ENCODE measurements around the gene DGKI. TPM values are rescaled to one million over a fixed set of nuclear protein-coding genes. Genes with fewer than 3 reads are reported as not detected.

The DGKI gene
- total RNA-seq, 1 experiment from 2014 or later = 0.15 TPM

DNA sequence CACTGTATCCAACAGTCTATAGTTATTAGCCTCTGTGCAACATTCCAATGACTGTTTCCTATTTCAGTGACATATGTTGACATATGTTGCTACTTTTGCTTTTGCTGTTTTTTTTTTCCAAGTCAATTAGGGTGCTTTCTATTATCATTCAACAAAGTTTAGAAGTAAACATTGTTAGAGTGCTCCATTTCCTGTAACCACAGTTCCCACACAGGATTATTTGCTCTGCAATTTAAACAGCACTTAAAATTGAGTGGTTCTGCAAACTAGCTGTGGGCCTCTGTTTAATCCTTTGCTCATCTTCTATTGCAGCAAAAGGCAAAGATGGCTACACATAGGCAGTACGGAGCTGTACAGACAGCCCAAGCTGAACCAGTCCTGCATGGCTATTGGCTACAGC lies 456.7 kb downstream of the DGKI start:
- Histone ChIP-seq H3K9me3 (ENCODE audit: control insufficient read depth in 1 of 2, insufficient read depth in 1 of 2, low read depth in 1 of 2, low read length in 2 of 2) (no peaks in the 10 kb centered on the region; a peak in 1 of 4 replicates), H3K27me3 (ENCODE audit: insufficient read depth, low read length) (no peaks in the 10 kb centered on the region), H3K4me1 (ENCODE audit: control insufficient read depth in 1 of 2, insufficient read depth in 2 of 2, low read length in 2 of 2) (no peaks in the 10 kb centered on the region), H4K20me1 (ENCODE audit: insufficient read depth) (no peaks in the 10 kb centered on the region), H3K27ac (ENCODE audit: low read depth, low read length) (no peak overlapping the region), H3K9me2 (ENCODE audit: insufficient read depth) (no peaks in the 10 kb centered on the region), H3K79me2 (ENCODE audit: insufficient read depth, low read length) (no peaks in the 10 kb centered on the region), H3K9ac (ENCODE audit: low read length) (no peak overlapping the region), H3K4me3 (replicated peaks in 1 of 2; ENCODE audit: low read depth in 1 of 2, low read length in 2 of 2) (no peak overlapping the region), H2AFZ (ENCODE audit: low read depth, low read length, poor library complexity, severe bottlenecking) (no peak overlapping the region), H3K4me2 (ENCODE audit: low read length) (no peak overlapping the region), H3K36me3 (ENCODE audit: control insufficient read depth in 1 of 2, insufficient read depth in 2 of 2, low read length in 2 of 2) (no peaks in the 10 kb centered on the region)
- ChIA-PET CTCF (no interaction called here), RAD21 (ENCODE audit: low non-redundant PET in 1 of 2, low total read pairs in 2 of 2, uncharacterized antibody in 2 of 2, unreplicated experiment in 2 of 2) (no interaction called here), POLR2A (no interaction called here)
- BruUV-seq (replicated peaks) = no TSS peak
- TF ChIP-seq EGR1 (IDR thresholded peaks at IDR 0.05; ENCODE audit: low read depth) = no peak
- TF ChIP-seq MAX (IDR thresholded peaks at IDR 0.05) = no peak
- TF ChIP-seq POLR2A (IDR thresholded peaks at IDR 0.05; ENCODE audit: borderline replicate concordance, extremely low read depth, insufficient read depth, insufficient read length) = no peak
- TF ChIP-seq ZBTB33 (IDR thresholded peaks at IDR 0.05; ENCODE audit: extremely low read depth, insufficient replicate concordance, low read length) = no peak
- no peak for TF ChIP-seq SP1 (IDR thresholded peaks at IDR 0.05; ENCODE audit: low read depth)
- TF ChIP-seq CTCF (IDR thresholded peaks at IDR 0.05 in 2 of 3, conservative IDR thresholded peaks at IDR 0.05 in 1 of 3; ENCODE audit: borderline replicate concordance in 1 of 3, insufficient read depth in 1 of 3, low read depth in 2 of 3, low read length in 2 of 3) = no peak
- TF ChIP-seq FOSL1 (IDR thresholded peaks at IDR 0.05; ENCODE audit: low read depth) = no peak
- no peak for TF ChIP-seq RAD21 (IDR thresholded peaks at IDR 0.05; ENCODE audit: low read depth)
- TF ChIP-seq, protein P1, sequence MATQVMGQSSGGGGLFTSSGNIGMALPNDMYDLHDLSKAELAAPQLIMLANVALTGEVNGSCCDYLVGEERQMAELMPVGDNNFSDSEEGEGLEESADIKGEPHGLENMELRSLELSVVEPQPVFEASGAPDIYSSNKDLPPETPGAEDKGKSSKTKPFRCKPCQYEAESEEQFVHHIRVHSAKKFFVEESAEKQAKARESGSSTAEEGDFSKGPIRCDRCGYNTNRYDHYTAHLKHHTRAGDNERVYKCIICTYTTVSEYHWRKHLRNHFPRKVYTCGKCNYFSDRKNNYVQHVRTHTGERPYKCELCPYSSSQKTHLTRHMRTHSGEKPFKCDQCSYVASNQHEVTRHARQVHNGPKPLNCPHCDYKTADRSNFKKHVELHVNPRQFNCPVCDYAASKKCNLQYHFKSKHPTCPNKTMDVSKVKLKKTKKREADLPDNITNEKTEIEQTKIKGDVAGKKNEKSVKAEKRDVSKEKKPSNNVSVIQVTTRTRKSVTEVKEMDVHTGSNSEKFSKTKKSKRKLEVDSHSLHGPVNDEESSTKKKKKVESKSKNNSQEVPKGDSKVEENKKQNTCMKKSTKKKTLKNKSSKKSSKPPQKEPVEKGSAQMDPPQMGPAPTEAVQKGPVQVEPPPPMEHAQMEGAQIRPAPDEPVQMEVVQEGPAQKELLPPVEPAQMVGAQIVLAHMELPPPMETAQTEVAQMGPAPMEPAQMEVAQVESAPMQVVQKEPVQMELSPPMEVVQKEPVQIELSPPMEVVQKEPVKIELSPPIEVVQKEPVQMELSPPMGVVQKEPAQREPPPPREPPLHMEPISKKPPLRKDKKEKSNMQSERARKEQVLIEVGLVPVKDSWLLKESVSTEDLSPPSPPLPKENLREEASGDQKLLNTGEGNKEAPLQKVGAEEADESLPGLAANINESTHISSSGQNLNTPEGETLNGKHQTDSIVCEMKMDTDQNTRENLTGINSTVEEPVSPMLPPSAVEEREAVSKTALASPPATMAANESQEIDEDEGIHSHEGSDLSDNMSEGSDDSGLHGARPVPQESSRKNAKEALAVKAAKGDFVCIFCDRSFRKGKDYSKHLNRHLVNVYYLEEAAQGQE (IDR thresholded peaks at IDR 0.05; ENCODE audit: low read depth) = no peak
- TF ChIP-seq JUND (IDR thresholded peaks at IDR 0.05) = no peak
- TF ChIP-seq ZNF274 (IDR thresholded peaks at IDR 0.05; ENCODE audit: low read depth, low read length) = no peak
- no peak for TF ChIP-seq ATF3 (IDR thresholded peaks at IDR 0.05)
- ATAC-seq (no peak), DNase-seq (ENCODE audit: low read depth, low spot score) (no peak)
- intact Hi-C loops (cut with micrococcal nuclease) = no loop called here

Measured in HCT116 (cell line).